GM21381 (cell line): Measurements from ENCODE around the gene SHC2.
A peak's percentile ranks its signal among the peaks of the same experiment; 100 is the strongest.
"Not testable (repeated sequence)": the region's sequence is repeated elsewhere in the genome, so short reads cannot be mapped to it uniquely, and the experiment has no call there.

Source experiments
- ATAC-seq: cut with Tn5 transposase; IDR thresholded peaks from one replicate; pipeline ENCODE4 v1.9.1; 2021; ENCODE audit warnings: mild to moderate bottlenecking, moderate library complexity; ENCODE audit not compliant: unreplicated experiment

Gene SHC2

GRCh38 chr19:493391-494170 lies 32.7 kb upstream of the SHC2 start:
- ATAC-seq, result no peak

- no peak for ATAC-seq
Measured at GRCh38 chr19:492091-492531, 31.3 kb upstream of the SHC2 start.

- ATAC-seq, result no peak
Measured at GRCh38 chr19:491146-491741, 30.4 kb upstream of the SHC2 start.

GRCh38 chr19:489418-490196 lies 28.8 kb upstream of the SHC2 start:
- ATAC-seq, result peak; percentile 20

- peak; percentile 84 for ATAC-seq
Measured at GRCh38 chr19:488505-489417, 27.9 kb upstream of the SHC2 start.

GRCh38 chr19:485583-486236 lies 24.9 kb upstream of the SHC2 start:
- ATAC-seq, result no peak

- no peak for ATAC-seq
Measured at GRCh38 chr19:485077-485476, 24.2 kb upstream of the SHC2 start.

GRCh38 chr19:484494-484893 lies 23.7 kb upstream of the SHC2 start:
- no peak for ATAC-seq

- ATAC-seq, result no peak
Measured at GRCh38 chr19:483332-484072, 22.7 kb upstream of the SHC2 start.

- no peak for ATAC-seq
Measured at GRCh38 chr19:482186-483041, 21.6 kb upstream of the SHC2 start.

- ATAC-seq, result not testable (repeated sequence)
Measured at GRCh38 chr19:481100-481499, 20.3 kb upstream of the SHC2 start.

GRCh38 chr19:480016-480855 lies 19.4 kb upstream of the SHC2 start:
- no peak for ATAC-seq

- no peak for ATAC-seq
Measured at GRCh38 chr19:478976-479375, 18.1 kb upstream of the SHC2 start.

- ATAC-seq, result no peak
Measured at GRCh38 chr19:478236-478903, 17.5 kb upstream of the SHC2 start.

GRCh38 chr19:475360-475759 lies 14.5 kb upstream of the SHC2 start:
- ATAC-seq, result no peak

- no peak for ATAC-seq
Measured at GRCh38 chr19:474126-475078, 13.6 kb upstream of the SHC2 start.
